Measurements from ENCODE around the gene TIMP1.

- no peak for TF ChIP-seq FOXK2 (IDR thresholded peaks at IDR 0.05)
- no peak for TF ChIP-seq CHD1 (IDR thresholded peaks at IDR 0.05; ENCODE audit: low read depth, low read length)
- no peak for TF ChIP-seq CTCF (IDR thresholded peaks at IDR 0.05 in 2 of 3, conservative IDR thresholded peaks at IDR 0.05 in 1 of 3; ENCODE audit: control insufficient read depth in 2 of 3, extremely low read depth in 1 of 3, insufficient read depth in 1 of 3, low read depth in 3 of 3, low read length in 3 of 3)
These were observed 8.7 kb upstream of the TIMP1 start for GRCh38 chrX:47573341-47574075.

Measured in GM12878 (cell line).